Testis (tissue), 2 donors: Measurements from ENCODE around the gene ROPN1.

Experiments used
- POLR2A ChIP-seq: fragments of 450-650 bp; IDR thresholded peaks from one replicate; pipeline ENCODE4 v1.6.1; 2017; ENCODE audit warnings: antibody characterized with exemption, mild to moderate bottlenecking, moderate library complexity
- TF ChIP-seq, protein P1 (sequence below), 3 experiments: fragments of 450-650 bp in 2 of 3; fragments of 200-600 bp in 1 of 3; sonication (generic) in 1 of 3; IDR thresholded peaks; one replicate each; pipeline ENCODE4 v1.5.1; 2016 to 2019; ENCODE audit warnings: antibody characterized with exemption in 3 of 3, mild to moderate bottlenecking in 2 of 3, moderate library complexity in 1 of 3

- TF ChIP-seq, protein P1, sequence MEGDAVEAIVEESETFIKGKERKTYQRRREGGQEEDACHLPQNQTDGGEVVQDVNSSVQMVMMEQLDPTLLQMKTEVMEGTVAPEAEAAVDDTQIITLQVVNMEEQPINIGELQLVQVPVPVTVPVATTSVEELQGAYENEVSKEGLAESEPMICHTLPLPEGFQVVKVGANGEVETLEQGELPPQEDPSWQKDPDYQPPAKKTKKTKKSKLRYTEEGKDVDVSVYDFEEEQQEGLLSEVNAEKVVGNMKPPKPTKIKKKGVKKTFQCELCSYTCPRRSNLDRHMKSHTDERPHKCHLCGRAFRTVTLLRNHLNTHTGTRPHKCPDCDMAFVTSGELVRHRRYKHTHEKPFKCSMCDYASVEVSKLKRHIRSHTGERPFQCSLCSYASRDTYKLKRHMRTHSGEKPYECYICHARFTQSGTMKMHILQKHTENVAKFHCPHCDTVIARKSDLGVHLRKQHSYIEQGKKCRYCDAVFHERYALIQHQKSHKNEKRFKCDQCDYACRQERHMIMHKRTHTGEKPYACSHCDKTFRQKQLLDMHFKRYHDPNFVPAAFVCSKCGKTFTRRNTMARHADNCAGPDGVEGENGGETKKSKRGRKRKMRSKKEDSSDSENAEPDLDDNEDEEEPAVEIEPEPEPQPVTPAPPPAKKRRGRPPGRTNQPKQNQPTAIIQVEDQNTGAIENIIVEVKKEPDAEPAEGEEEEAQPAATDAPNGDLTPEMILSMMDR (IDR thresholded peaks at IDR 0.05): no peak
- no peak for TF ChIP-seq POLR2A
Measured at GRCh38 chr3:123929325-123929724, 62.6 kb downstream of the ROPN1 start.
